Measurements from ENCODE around the gene OR4D9. TPM values are rescaled to one million over a fixed set of nuclear protein-coding genes. Genes with fewer than 3 reads are reported as not detected.
A peak's percentile ranks its signal among the peaks of the same experiment; 100 is the strongest.

OR4D9 gene
- total RNA-seq, 1 donor from 2014 or later, result not detected

GRCh38 chr11:59550842-59551658 lies 39.7 kb downstream of the OR4D9 start:
- peaks cover 30% of the 10 kb centered on the region for H3K4me1 Mint-ChIP-seq (ENCODE audit: low read depth)
- no peaks in the 10 kb centered on the region for H3K36me3 Mint-ChIP-seq (ENCODE audit: low read depth)
- H3K27me3 Mint-ChIP-seq (ENCODE audit: low read depth), result no peaks in the 10 kb centered on the region
- no peak for DNase-seq (ENCODE audit: low spot score)
- peak overlapping the region; percentile 96 for H3K27ac Mint-ChIP-seq (ENCODE audit: unreplicated experiment)
- H3K4me3 Mint-ChIP-seq (ENCODE audit: unreplicated experiment), result peak overlapping the region; percentile 85
- TF ChIP-seq, protein P1, sequence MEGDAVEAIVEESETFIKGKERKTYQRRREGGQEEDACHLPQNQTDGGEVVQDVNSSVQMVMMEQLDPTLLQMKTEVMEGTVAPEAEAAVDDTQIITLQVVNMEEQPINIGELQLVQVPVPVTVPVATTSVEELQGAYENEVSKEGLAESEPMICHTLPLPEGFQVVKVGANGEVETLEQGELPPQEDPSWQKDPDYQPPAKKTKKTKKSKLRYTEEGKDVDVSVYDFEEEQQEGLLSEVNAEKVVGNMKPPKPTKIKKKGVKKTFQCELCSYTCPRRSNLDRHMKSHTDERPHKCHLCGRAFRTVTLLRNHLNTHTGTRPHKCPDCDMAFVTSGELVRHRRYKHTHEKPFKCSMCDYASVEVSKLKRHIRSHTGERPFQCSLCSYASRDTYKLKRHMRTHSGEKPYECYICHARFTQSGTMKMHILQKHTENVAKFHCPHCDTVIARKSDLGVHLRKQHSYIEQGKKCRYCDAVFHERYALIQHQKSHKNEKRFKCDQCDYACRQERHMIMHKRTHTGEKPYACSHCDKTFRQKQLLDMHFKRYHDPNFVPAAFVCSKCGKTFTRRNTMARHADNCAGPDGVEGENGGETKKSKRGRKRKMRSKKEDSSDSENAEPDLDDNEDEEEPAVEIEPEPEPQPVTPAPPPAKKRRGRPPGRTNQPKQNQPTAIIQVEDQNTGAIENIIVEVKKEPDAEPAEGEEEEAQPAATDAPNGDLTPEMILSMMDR (IDR thresholded peaks at IDR 0.05), result no peak
- no peaks in the 10 kb centered on the region for H3K9me3 Mint-ChIP-seq (ENCODE audit: low read depth)

DNA sequence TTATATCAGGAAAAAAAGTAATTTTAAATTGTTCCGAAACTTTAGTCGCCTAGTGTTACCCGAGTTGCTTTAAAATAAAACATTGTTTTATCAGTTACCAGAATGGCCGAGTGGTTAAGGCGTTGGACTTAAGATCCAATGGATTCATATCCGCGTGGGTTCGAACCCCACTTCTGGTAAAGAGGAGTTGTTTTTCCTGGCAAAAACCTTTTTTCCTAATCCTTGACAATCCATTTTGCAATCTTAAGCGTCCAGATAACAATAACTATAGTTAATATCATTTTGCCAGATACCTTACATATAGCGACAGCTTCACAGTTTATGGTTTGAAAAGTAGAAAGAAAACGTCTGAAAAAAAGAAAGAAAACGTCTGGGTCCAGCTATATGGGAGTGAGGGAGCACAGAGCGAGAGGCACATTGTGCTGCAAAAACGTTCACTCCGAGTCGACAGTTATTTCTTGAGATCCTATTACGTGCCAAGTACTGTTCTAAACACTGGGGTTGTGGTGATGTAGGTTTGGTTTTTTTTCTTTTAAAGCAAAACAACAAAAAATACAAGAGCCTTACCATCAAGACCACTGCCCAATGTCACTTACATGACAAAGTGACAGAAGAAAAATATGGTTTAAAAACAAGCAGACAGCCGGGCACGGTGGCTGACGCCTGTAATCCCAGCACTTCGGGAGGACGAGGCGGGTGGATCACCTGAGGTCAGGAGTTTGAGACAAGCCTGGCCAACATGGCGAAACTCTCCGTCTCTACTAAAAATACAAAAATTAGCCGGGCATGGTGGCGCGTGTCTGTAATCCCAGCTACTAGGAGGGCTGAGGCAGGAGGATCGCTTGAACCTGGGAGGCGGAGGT lies 40.6 kb downstream of the OR4D9 start:
- Mint-ChIP-seq H3K27me3 (ENCODE audit: low read depth) (no peaks in the 10 kb centered on the region), H3K27ac (ENCODE audit: unreplicated experiment) (peak overlapping the region; percentile 96), H3K9me3 (ENCODE audit: low read depth) (no peaks in the 10 kb centered on the region), H3K4me3 (ENCODE audit: unreplicated experiment) (peak overlapping the region; percentile 85), H3K36me3 (ENCODE audit: low read depth) (no peaks in the 10 kb centered on the region), H3K4me1 (ENCODE audit: low read depth) (peaks cover 35% of the 10 kb centered on the region)
- DNase-seq (ENCODE audit: low spot score), result no peak
- TF ChIP-seq, protein P1 (IDR thresholded peaks at IDR 0.05), result no peak

GRCh38 chr11:59552844-59553243 lies 41.5 kb downstream of the OR4D9 start:
- TF ChIP-seq, protein P1 (IDR thresholded peaks at IDR 0.05), result no peak
- H3K9me3 Mint-ChIP-seq (ENCODE audit: low read depth), result no peaks in the 10 kb centered on the region
- DNase-seq (ENCODE audit: low spot score), result no peak
- H3K27me3 Mint-ChIP-seq (ENCODE audit: low read depth), result no peaks in the 10 kb centered on the region
- peak overlapping the region; percentile 85 for H3K4me3 Mint-ChIP-seq (ENCODE audit: unreplicated experiment)
- peak overlapping the region; percentile 46 for H3K27ac Mint-ChIP-seq (ENCODE audit: unreplicated experiment)
- H3K4me1 Mint-ChIP-seq (ENCODE audit: low read depth), result peaks cover 40% of the 10 kb centered on the region
- H3K36me3 Mint-ChIP-seq (ENCODE audit: low read depth), result no peaks in the 10 kb centered on the region

- Mint-ChIP-seq H3K4me1 (ENCODE audit: low read depth) (peaks cover 40% of the 10 kb centered on the region), H3K36me3 (ENCODE audit: low read depth) (no peaks in the 10 kb centered on the region), H3K27me3 (ENCODE audit: low read depth) (no peaks in the 10 kb centered on the region), H3K27ac (ENCODE audit: unreplicated experiment) (no peak overlapping the region), H3K9me3 (ENCODE audit: low read depth) (no peaks in the 10 kb centered on the region), H3K4me3 (ENCODE audit: unreplicated experiment) (no peak overlapping the region)
- TF ChIP-seq, protein P1 (IDR thresholded peaks at IDR 0.05), result no peak
- DNase-seq (ENCODE audit: low spot score), result no peak
These were observed 42.0 kb downstream of the OR4D9 start for GRCh38 chr11:59553323-59553722.

DNA sequence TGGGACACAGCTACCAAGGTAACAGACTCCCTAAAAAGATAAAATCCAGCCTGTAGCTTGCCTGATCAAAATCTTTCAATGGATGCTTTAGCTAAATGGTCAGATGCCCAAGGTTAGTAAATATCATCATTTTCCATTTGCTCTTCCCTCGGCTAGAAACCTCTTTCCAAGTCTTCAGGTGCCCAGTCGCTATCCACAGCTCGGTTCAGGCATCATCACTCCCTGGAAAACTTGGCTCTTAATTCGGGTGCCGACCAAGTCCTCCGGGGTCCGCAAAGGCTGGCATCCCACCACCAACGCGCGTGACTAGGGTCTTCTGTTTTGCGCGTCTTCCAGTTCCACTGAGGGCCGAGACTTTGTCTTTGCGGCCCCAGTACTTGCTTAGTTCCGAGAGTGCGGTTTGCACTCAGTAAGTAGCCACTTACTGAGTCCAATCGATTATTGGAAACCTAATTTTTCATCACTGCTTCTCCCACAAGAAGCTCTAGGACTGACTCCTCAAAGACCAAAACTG lies 44.3 kb downstream of the OR4D9 start:
- Mint-ChIP-seq H3K36me3 (ENCODE audit: low read depth) (no peaks in the 10 kb centered on the region), H3K4me1 (ENCODE audit: low read depth) (peaks cover 38% of the 10 kb centered on the region), H3K27ac (ENCODE audit: unreplicated experiment) (peak overlapping the region; percentile 90), H3K9me3 (ENCODE audit: low read depth) (no peaks in the 10 kb centered on the region), H3K4me3 (ENCODE audit: unreplicated experiment) (peak overlapping the region; percentile 72), H3K27me3 (ENCODE audit: low read depth) (no peaks in the 10 kb centered on the region)
- TF ChIP-seq, protein P1 (IDR thresholded peaks at IDR 0.05), result no peak
- no peak for DNase-seq (ENCODE audit: low spot score)

Measured in chondrocyte (in vitro differentiated cells).